ENCODE results near the gene APBB2. TPM values are rescaled to one million over a fixed set of nuclear protein-coding genes. Genes with fewer than 3 reads are reported as not detected.

APBB2 gene
- total and polyA plus RNA-seq, 8 donors, result 42.5 to 94.8 (median 53.8) TPM

GRCh38 chr4:41134581-41134980, 79.8 kb downstream of the APBB2 start:
- no peaks in the 10 kb centered on the region for H3K27me3 ChIP-seq
- no peak for TF ChIP-seq CTCF (IDR thresholded peaks at IDR 0.05)
- DNase-seq (no peak), ATAC-seq (peak; percentile 62)
- intact Hi-C loops (cut with DNase I), result no loop called here
- H3K4me3 ChIP-seq, result no peak overlapping the region
- H3K27ac ChIP-seq, result no peak overlapping the region
- H3K4me1 ChIP-seq, result peaks cover 23 to 30% of the 10 kb centered on the region in 2 donors
- no peaks in the 10 kb centered on the region for H3K9me3 ChIP-seq
- no peaks in the 10 kb centered on the region for H3K36me3 ChIP-seq

- intact Hi-C loops (cut with DNase I), result no loop called here
- H3K4me1 ChIP-seq, result peaks cover 23 to 30% of the 10 kb centered on the region in 2 donors
- no peak overlapping the region for H3K4me3 ChIP-seq
- peak overlapping the region in 1 of 2 donors; percentile 25 for H3K27ac ChIP-seq
- no peak for TF ChIP-seq CTCF (IDR thresholded peaks at IDR 0.05)
- DNase-seq (no peak), ATAC-seq (peak; percentile 48)
- no peaks in the 10 kb centered on the region for H3K36me3 ChIP-seq
- H3K27me3 ChIP-seq, result no peaks in the 10 kb centered on the region
- H3K9me3 ChIP-seq, result no peaks in the 10 kb centered on the region
Observed at GRCh38 chr4:41133454-41134018, 80.8 kb downstream of the APBB2 start.

- no peak for TF ChIP-seq CTCF (IDR thresholded peaks at IDR 0.05)
Observed at GRCh38 chr4:41132055-41132683, 82.2 kb downstream of the APBB2 start.

GRCh38 chr4:41129936-41130440, 84.4 kb downstream of the APBB2 start:
- no peaks in the 10 kb centered on the region for H3K9me3 ChIP-seq
- H3K36me3 ChIP-seq, result no peaks in the 10 kb centered on the region
- H3K27me3 ChIP-seq, result no peaks in the 10 kb centered on the region
- intact Hi-C loops (cut with DNase I), result no loop called here
- H3K4me3 ChIP-seq, result no peak overlapping the region
- no peak for TF ChIP-seq CTCF (IDR thresholded peaks at IDR 0.05)
- peak overlapping the region in 1 of 2 donors; percentile 18 for H3K27ac ChIP-seq
- no peak for DNase-seq
- peaks cover 23 to 29% of the 10 kb centered on the region in 2 donors for H3K4me1 ChIP-seq
- ATAC-seq, result no peak

More at GRCh38 chr4:41132055-41132683, 82.2 kb downstream of the APBB2 start:
- H3K4me3 ChIP-seq, result no peak overlapping the region
- DNase-seq (no peak), ATAC-seq (peak; percentile 63)
- peak overlapping the region in 1 of 2 donors; percentile 53 for H3K27ac ChIP-seq
- no peaks in the 10 kb centered on the region for H3K9me3 ChIP-seq
- H3K36me3 ChIP-seq, result no peaks in the 10 kb centered on the region
- H3K27me3 ChIP-seq, result no peaks in the 10 kb centered on the region
- peaks cover 23 to 30% of the 10 kb centered on the region in 2 donors for H3K4me1 ChIP-seq
- intact Hi-C loops (cut with DNase I), result no loop called here

GRCh38 chr4:41129128-41129754, 85.1 kb downstream of the APBB2 start:
- DNase-seq (no peak), ATAC-seq (peak; percentile 54)
- Histone ChIP-seq H3K27me3 (no peaks in the 10 kb centered on the region), H3K27ac (no peak overlapping the region), H3K4me3 (no peak overlapping the region), H3K4me1 (peaks cover 23 to 25% of the 10 kb centered on the region in 2 donors), H3K9me3 (no peaks in the 10 kb centered on the region), H3K36me3 (no peaks in the 10 kb centered on the region)
- intact Hi-C loops (cut with DNase I), result no loop called here
- TF ChIP-seq CTCF (IDR thresholded peaks at IDR 0.05), result no peak
